Hepatocyte (in vitro differentiated cells): ENCODE results near the gene PAPPA2. TPM values are rescaled to one million over a fixed set of nuclear protein-coding genes. Genes with fewer than 3 reads are reported as not detected.
"Not testable (repeated sequence)": the region's sequence is repeated elsewhere in the genome, so short reads cannot be mapped to it uniquely, and the experiment has no call there.

Experiments used
- DNase-seq: peaks from one replicate; pipeline ENCODE4 v3.0.0-alpha.2; 2016; ENCODE audit warnings: low spot score
- H2AFZ ChIP-seq: fragments of 200-600 bp; sonication (generic); 2 replicates; pipeline ENCODE4 v1.6.0; 2016; ENCODE audit warnings: antibody characterized with exemption, mild to moderate bottlenecking
- H3K27ac ChIP-seq: fragments of 200-600 bp; sonication (generic); 2 replicates; pipeline ENCODE4 v1.5.1; 2016; ENCODE audit warnings: mild to moderate bottlenecking
- H3K27me3 ChIP-seq: fragments of 200-600 bp; sonication (generic); 2 replicates; pipeline ENCODE4 v1.6.1; 2016
- H3K36me3 ChIP-seq: fragments of 200-600 bp; sonication (generic); replicated peaks from 2 replicates; pipeline ENCODE4 v1.5.1; 2016; ENCODE audit warnings: low read depth; ENCODE audit not compliant: insufficient read depth
- H3K4me1 ChIP-seq: fragments of 200-600 bp; sonication (generic); 2 replicates; pipeline ENCODE4 v1.5.1; 2016; ENCODE audit warnings: mild to moderate bottlenecking, moderate library complexity; ENCODE audit not compliant: insufficient read depth
- H3K4me2 ChIP-seq: fragments of 200-600 bp; sonication (generic); 2 replicates; pipeline ENCODE4 v1.6.0; 2016
- H3K4me3 ChIP-seq: fragments of 200-600 bp; sonication (generic); 2 replicates; pipeline ENCODE4 v1.5.1; 2016; ENCODE audit warnings: mild to moderate bottlenecking
- H3K79me2 ChIP-seq: fragments of 200-600 bp; sonication (generic); 2 replicates; pipeline ENCODE4 v1.6.0; 2017; ENCODE audit warnings: mild to moderate bottlenecking
- H3K9me2 ChIP-seq: fragments of 200-600 bp; sonication (generic); replicated peaks from 2 replicates; pipeline ENCODE4 v1.6.0; 2017; ENCODE audit warnings: mild to moderate bottlenecking; ENCODE audit not compliant: insufficient read depth
- H3K9me3 ChIP-seq: fragments of 200-600 bp; sonication (generic); 2 replicates; pipeline ENCODE4 v1.5.1; 2016; ENCODE audit warnings: low read depth, mild to moderate bottlenecking
- H4K20me1 ChIP-seq: fragments of 200-600 bp; sonication (generic); 2 replicates; pipeline ENCODE4 v1.6.0; 2016; ENCODE audit warnings: mild to moderate bottlenecking; ENCODE audit not compliant: insufficient read depth, poor library complexity, severe bottlenecking
- EZH2 ChIP-seq: fragments of 200-600 bp; sonication (generic); IDR thresholded peaks from 2 replicates; pipeline ENCODE4 v1.6.1; 2016; ENCODE audit warnings: antibody characterized with exemption, mild to moderate bottlenecking, borderline replicate concordance
- EZH2phosphoT487 ChIP-seq: fragments of 200-600 bp; sonication (generic); IDR thresholded peaks from one replicate; pipeline ENCODE4 v1.6.1; 2018; ENCODE audit warnings: antibody characterized with exemption, mild to moderate bottlenecking, low read depth, moderate library complexity; ENCODE audit not compliant: unreplicated experiment, severe bottlenecking
- WGBS: methylation state at CpG from one replicate; pipeline ENCODE4 v1.1.6; 2016; ENCODE audit warnings: low lambda C conversion rate; ENCODE audit errors: missing lambda C conversion rate; 5-methylcytosine and 5-hydroxymethylcytosine counted together
- polyA plus RNA-seq: library from polyadenylated mRNA; unstranded; fragments of >200 nt; fragmentation: Nextera tagmentation; extraction: Ambion mirVana; gene quantifications from 2 replicates; pipeline ENCODE4 v1.2.1, GENCODE V29; 2016
- total RNA-seq: library from RNA; depleted of rRNA; stranded (reverse); fragments of >200 nt; gene quantifications from 2 replicates; pipeline ENCODE4 v1.2.3, GENCODE V29; 2014
- TF ChIP-seq, protein P1 (sequence below): fragments of 200-600 bp; sonication (generic); IDR thresholded peaks from 2 replicates; pipeline ENCODE4 v1.5.1; 2016; ENCODE audit warnings: antibody characterized with exemption, mild to moderate bottlenecking; ENCODE audit not compliant: poor library complexity

The PAPPA2 gene, protein sequence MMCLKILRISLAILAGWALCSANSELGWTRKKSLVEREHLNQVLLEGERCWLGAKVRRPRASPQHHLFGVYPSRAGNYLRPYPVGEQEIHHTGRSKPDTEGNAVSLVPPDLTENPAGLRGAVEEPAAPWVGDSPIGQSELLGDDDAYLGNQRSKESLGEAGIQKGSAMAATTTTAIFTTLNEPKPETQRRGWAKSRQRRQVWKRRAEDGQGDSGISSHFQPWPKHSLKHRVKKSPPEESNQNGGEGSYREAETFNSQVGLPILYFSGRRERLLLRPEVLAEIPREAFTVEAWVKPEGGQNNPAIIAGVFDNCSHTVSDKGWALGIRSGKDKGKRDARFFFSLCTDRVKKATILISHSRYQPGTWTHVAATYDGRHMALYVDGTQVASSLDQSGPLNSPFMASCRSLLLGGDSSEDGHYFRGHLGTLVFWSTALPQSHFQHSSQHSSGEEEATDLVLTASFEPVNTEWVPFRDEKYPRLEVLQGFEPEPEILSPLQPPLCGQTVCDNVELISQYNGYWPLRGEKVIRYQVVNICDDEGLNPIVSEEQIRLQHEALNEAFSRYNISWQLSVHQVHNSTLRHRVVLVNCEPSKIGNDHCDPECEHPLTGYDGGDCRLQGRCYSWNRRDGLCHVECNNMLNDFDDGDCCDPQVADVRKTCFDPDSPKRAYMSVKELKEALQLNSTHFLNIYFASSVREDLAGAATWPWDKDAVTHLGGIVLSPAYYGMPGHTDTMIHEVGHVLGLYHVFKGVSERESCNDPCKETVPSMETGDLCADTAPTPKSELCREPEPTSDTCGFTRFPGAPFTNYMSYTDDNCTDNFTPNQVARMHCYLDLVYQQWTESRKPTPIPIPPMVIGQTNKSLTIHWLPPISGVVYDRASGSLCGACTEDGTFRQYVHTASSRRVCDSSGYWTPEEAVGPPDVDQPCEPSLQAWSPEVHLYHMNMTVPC (N-terminal part only)
- total RNA-seq (2.6 and 2.9 TPM in 2 replicates), polyA plus RNA-seq (1.9 and 2.3 TPM in 2 replicates)

DNA sequence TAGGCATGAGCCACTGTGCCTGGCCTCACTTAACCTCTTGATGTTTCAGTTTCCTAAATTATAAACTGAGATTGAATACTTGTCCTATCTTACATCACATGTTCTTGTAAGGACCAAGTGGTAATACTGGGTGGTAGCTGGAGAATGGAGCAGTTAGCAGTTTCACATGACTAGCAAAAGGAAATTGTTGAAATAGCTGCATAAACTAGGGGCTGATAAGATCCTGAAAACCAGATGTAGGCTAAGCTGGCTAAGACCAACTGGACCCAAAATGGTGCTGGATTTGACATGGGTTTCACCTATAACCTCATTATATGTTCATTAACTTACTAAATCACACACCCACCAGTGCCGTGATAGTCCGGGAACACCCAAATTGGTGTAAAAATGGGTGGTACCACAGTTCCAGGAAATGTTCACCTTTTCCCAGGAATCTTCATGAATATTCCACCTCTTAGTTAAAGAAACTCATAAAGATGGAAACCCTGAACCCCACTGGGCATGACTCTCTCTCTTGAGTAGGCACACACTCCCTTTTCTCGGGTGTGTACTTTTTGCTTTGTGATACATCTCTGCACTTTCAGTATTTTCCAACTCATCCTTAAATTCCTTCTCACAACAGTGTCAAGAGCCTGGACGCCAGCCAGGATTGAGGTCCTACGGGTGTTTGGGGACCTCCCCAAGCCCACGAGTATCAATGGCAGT, at the start of gene PAPPA2:
Gene PAPPA2, plus strand, starts transcription at position 502 of the 705 bp plus-strand sequence. CDS start 93,148 bp downstream, outside the sequence.
- Histone ChIP-seq H3K9me2 (no peaks in the 10 kb centered on the region), H3K4me1 (no peaks in the 10 kb centered on the region), H2AFZ (no peak within 1 kb of the TSS), H3K27me3 (no peaks in the 10 kb centered on the region), H4K20me1 (no peaks in the 10 kb centered on the region), H3K9me3 (no peaks in the 10 kb centered on the region), H3K36me3 (no peaks in the 10 kb centered on the region), H3K4me2 (no peak within 1 kb of the TSS), H3K4me3 (no peak within 1 kb of the TSS), H3K27ac (no peak within 1 kb of the TSS), H3K79me2 (no peaks in the 10 kb centered on the region)
- WGBS, result 83% methylated on average over 6 of the region's 6 CpGs
- TF ChIP-seq EZH2phosphoT487 (no peak), EZH2 (no peak)
- TF ChIP-seq, protein P1, sequence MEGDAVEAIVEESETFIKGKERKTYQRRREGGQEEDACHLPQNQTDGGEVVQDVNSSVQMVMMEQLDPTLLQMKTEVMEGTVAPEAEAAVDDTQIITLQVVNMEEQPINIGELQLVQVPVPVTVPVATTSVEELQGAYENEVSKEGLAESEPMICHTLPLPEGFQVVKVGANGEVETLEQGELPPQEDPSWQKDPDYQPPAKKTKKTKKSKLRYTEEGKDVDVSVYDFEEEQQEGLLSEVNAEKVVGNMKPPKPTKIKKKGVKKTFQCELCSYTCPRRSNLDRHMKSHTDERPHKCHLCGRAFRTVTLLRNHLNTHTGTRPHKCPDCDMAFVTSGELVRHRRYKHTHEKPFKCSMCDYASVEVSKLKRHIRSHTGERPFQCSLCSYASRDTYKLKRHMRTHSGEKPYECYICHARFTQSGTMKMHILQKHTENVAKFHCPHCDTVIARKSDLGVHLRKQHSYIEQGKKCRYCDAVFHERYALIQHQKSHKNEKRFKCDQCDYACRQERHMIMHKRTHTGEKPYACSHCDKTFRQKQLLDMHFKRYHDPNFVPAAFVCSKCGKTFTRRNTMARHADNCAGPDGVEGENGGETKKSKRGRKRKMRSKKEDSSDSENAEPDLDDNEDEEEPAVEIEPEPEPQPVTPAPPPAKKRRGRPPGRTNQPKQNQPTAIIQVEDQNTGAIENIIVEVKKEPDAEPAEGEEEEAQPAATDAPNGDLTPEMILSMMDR, result no peak
- DNase-seq, result no peak

DNA sequence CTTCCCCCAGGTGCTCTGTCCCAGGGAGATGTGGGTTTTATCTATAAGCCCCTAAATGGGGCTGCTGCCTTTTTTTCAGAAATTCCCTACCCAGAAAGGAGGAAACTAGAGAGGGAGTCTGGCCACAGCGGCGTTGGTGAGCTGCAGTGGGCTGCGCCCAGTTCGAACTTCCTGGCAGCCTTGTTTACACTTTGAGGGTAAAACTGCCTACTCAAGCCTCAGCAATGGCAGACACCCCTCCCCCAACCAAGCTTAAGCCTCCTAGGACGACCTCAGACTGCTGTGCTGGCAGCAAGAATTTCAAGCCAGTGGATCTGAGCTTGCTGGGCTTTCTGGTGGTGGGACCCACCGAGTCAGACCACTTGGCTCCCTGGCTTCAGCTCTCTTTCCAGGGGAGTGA, 46.2 kb upstream of the PAPPA2 start:
- 42% methylated on average over 6 of the region's 6 CpGs for WGBS

DNA sequence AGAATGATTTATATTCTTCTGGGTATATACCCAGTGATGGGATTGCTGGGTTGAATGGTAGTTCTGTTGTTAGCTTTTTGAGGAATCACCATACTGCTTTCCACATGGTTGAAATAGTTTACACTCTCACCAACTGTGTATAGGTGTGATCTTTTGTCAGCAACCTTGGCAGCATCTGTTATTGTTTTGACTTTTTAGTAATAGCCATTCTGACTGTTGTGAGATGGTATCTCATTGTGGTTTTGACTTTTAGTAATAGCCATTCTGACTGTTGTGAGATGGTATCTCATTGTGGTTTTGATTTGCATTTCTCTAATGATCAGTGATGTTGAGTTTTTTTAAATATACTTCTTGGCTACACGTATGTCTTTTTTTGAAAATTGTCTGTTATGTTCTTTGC, 43.4 kb upstream of the PAPPA2 start:
- not testable (repeated sequence) for H3K9me3 ChIP-seq, H2AFZ ChIP-seq, H3K4me3 ChIP-seq, H4K20me1 ChIP-seq, H3K27me3 ChIP-seq, H3K4me1 ChIP-seq, H3K79me2 ChIP-seq, H3K4me2 ChIP-seq, H3K27ac ChIP-seq, H3K9me2 ChIP-seq, H3K36me3 ChIP-seq, DNase-seq
- WGBS, result 88% methylated on average over 1 of the region's 1 CpG

More for the DNA sequence above, 46.2 kb upstream of the PAPPA2 start:
- Histone ChIP-seq H3K4me2 (no peak overlapping the region), H3K9me3 (no peaks in the 10 kb centered on the region), H3K9me2 (no peaks in the 10 kb centered on the region), H3K27me3 (no peaks in the 10 kb centered on the region), H3K4me1 (no peaks in the 10 kb centered on the region), H3K79me2 (no peaks in the 10 kb centered on the region), H2AFZ (no peak overlapping the region), H4K20me1 (no peaks in the 10 kb centered on the region), H3K27ac (no peak overlapping the region), H3K36me3 (no peaks in the 10 kb centered on the region), H3K4me3 (no peak overlapping the region)
- TF ChIP-seq EZH2phosphoT487, result no peak
- TF ChIP-seq, protein P1, result no peak
- no peak for TF ChIP-seq EZH2
- DNase-seq, result no peak
